Endothelial cell (in vitro differentiated cells): ENCODE results near the gene CCP110. TPM values are rescaled to one million over a fixed set of nuclear protein-coding genes. Genes with fewer than 3 reads are reported as not detected.

Experiments
- DNase-seq: peaks from one replicate; pipeline ENCODE4 v3.0.0; 2021; ENCODE audit warnings: low spot score
- H3K27ac Mint-ChIP-seq: one replicate; pipeline ENCODE4 v1.8.0; 2021; ENCODE audit warnings: mixed read lengths, inconsistent platforms; ENCODE audit not compliant: unreplicated experiment
- H3K27me3 Mint-ChIP-seq: one replicate; pipeline ENCODE4 v1.8.0; 2021; ENCODE audit warnings: mild to moderate bottlenecking, moderate library complexity, mixed read lengths, inconsistent platforms; ENCODE audit not compliant: unreplicated experiment
- H3K36me3 Mint-ChIP-seq: one replicate; pipeline ENCODE4 v1.8.0; 2021; ENCODE audit warnings: mild to moderate bottlenecking, low read depth, mixed read lengths, inconsistent platforms; ENCODE audit not compliant: unreplicated experiment
- H3K4me1 Mint-ChIP-seq: one replicate; pipeline ENCODE4 v1.8.0; 2021; ENCODE audit warnings: mild to moderate bottlenecking, mixed read lengths, inconsistent platforms; ENCODE audit not compliant: unreplicated experiment
- H3K4me3 Mint-ChIP-seq: one replicate; pipeline ENCODE4 v1.8.0; 2021; ENCODE audit warnings: mild to moderate bottlenecking, mixed read lengths, inconsistent platforms; ENCODE audit not compliant: unreplicated experiment
- H3K9me3 Mint-ChIP-seq: one replicate; pipeline ENCODE4 v1.8.0; 2021; ENCODE audit warnings: mixed read lengths, inconsistent platforms; ENCODE audit not compliant: unreplicated experiment
- CTCF ChIP-seq: fragments of 200-600 bp; sonication (generic); IDR thresholded peaks from one replicate; pipeline ENCODE4 v1.5.0; 2021; ENCODE audit warnings: antibody characterized with exemption; ENCODE audit not compliant: unreplicated experiment
- total RNA-seq: library from RNA; stranded (reverse); fragmentation: NEBNext Ultra II Directional; extraction: Animal tissue kit (Norgen Biotek cat#: 25700); gene quantifications from one replicate; pipeline ENCODE4 v1.2.1, GENCODE V29; 2021; ENCODE audit not compliant: unreplicated experiment

Gene CCP110
- total RNA-seq, 1 donor from 2014 or later, result 6.8 TPM

GRCh38 chr16:19598805-19599510 lies 75.2 kb downstream of the CCP110 start:
- Mint-ChIP-seq H3K36me3 (peaks cover 6% of the 10 kb centered on the region), H3K27me3 (peaks cover 2% of the 10 kb centered on the region), H3K4me3 (no peak overlapping the region), H3K27ac (no peak overlapping the region), H3K9me3 (no peaks in the 10 kb centered on the region), H3K4me1 (no peaks in the 10 kb centered on the region)
- no peak for DNase-seq
- no peak for TF ChIP-seq CTCF

DNA sequence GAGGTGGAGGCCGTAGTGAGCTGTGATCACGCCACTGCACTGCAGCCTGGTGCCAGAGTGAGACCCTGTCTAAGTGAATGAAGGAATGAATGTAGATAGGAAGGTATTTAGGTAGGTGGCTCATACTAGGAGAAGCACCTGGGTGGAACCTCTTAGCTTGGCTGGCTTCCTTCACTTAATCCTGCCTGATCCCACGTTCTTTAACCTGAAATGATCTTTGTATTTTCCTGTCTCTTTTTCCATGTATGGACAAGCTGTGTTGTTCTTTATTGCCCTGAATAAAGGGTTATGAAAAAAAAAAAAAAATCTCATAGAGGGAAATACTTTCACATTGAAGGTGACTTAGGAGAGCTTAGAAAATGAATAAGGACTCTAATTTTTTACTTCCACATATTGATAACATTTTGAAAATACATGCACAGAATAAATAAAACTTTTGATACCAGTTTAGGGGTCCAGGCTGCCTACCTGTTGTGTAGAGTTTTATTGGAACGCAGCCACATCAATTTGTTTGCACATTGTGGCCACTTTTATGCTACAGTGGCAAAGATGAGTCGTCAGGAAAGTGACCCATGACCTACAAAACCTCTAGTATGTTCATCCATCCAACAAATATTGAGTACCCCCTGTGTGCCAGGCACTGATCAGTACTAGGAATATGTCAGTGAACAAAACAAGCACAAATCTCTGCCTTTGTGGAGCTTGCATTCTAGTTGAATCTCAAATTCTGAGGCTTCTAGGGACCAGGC lies 76.4 kb downstream of the CCP110 start:
- H3K36me3 Mint-ChIP-seq, result peaks cover 2% of the 10 kb centered on the region
- H3K4me3 Mint-ChIP-seq, result no peak overlapping the region
- TF ChIP-seq CTCF, result no peak
- peaks cover 2% of the 10 kb centered on the region for H3K27me3 Mint-ChIP-seq
- H3K9me3 Mint-ChIP-seq, result no peaks in the 10 kb centered on the region
- H3K27ac Mint-ChIP-seq, result no peak overlapping the region
- no peak for DNase-seq
- H3K4me1 Mint-ChIP-seq, result no peaks in the 10 kb centered on the region

- Mint-ChIP-seq H3K36me3 (peaks cover 9% of the 10 kb centered on the region), H3K9me3 (no peaks in the 10 kb centered on the region), H3K27me3 (peaks cover 1% of the 10 kb centered on the region), H3K4me1 (no peaks in the 10 kb centered on the region), H3K27ac (no peak overlapping the region), H3K4me3 (no peak overlapping the region)
- TF ChIP-seq CTCF, result peak; percentile 66
- DNase-seq, result peak; percentile 44
These were observed 77.6 kb downstream of the CCP110 start for GRCh38 chr16:19601083-19601976.

Other genes starting within 250 kb of the CCP110 start
- not detected for gene CLEC19A, start 238.2 kb upstream of the CCP110 start, total RNA-seq
- gene TMC5, start 106.1 kb upstream of the CCP110 start, total RNA-seq, result 0.69 TPM
- gene GDE1, start 1.8 kb upstream of the CCP110 start, total RNA-seq, result 50.0 TPM
- 60.0 TPM for gene VPS35L, start 31.8 kb downstream of the CCP110 start, total RNA-seq
- 36.6 TPM for gene KNOP1, start 194.3 kb downstream of the CCP110 start, total RNA-seq
- gene IQCK, start 194.3 kb downstream of the CCP110 start, total RNA-seq, result 18.6 TPM